Prostate gland (tissue), 2 donors: Measurements from ENCODE around the gene PIEZO2. TPM values are rescaled to one million over a fixed set of nuclear protein-coding genes. Genes with fewer than 3 reads are reported as not detected.

Source experiments
- DNase-seq: peaks from one replicate; pipeline ENCODE4 v3.0.0-alpha.2; 2019; ENCODE audit warnings: low spot score
- H3K27ac ChIP-seq, 2 donors: fragments of 200-600 bp; sonication (generic); 2 replicates each; pipeline ENCODE4 v1.5.1; 2017 to 2019
- H3K27me3 ChIP-seq: fragments of 200-600 bp; sonication (generic); replicated peaks from 2 replicates; pipeline ENCODE4 v1.5.1; 2019; ENCODE audit not compliant: insufficient read depth
- H3K36me3 ChIP-seq, 2 donors: fragments of 200-600 bp; sonication (generic); 1 replicate in 1 of 2; 2 replicates in 1 of 2; pipeline versions ENCODE4 v1.5.1 to v1.8.1; 2017 to 2019
- H3K4me1 ChIP-seq: fragments of 200-600 bp; sonication (generic); replicated peaks from 2 replicates; pipeline ENCODE4 v1.5.1; 2019
- H3K4me3 ChIP-seq, 2 donors: fragments of 200-600 bp; sonication (generic); 2 replicates each; pipeline ENCODE4 v1.5.1; 2017 to 2019
- H3K9me3 ChIP-seq: fragments of 200-600 bp; sonication (generic); 2 replicates; pipeline ENCODE4 v1.5.1; 2017
- CTCF ChIP-seq, 4 experiments: fragments of 200-600 bp in 2 of 4; fragments of 450-650 bp in 2 of 4; sonication (generic) in 2 of 4; IDR thresholded peaks; 1 replicate in 3 of 4; 2 replicates in 1 of 4; pipeline ENCODE4 v1.5.1; 2016 to 2019; ENCODE audit warnings: antibody characterized with exemption in 4 of 4, mild to moderate bottlenecking in 2 of 4, moderate library complexity in 2 of 4
- POLR2A ChIP-seq: fragments of 450-650 bp; IDR thresholded peaks from one replicate; pipeline ENCODE4 v1.6.1; 2016; ENCODE audit warnings: antibody characterized with exemption, mild to moderate bottlenecking
- POLR2AphosphoS5 ChIP-seq: sonication (generic); formaldehyde crosslinking; IDR thresholded peaks from one replicate; pipeline ENCODE4 v1.6.1; 2017; ENCODE audit warnings: antibody characterized with exemption
- WGBS: methylation state at CpG from one replicate; pipeline ENCODE4 v1.1.5; 2018; 5-methylcytosine and 5-hydroxymethylcytosine counted together
- intact Hi-C: fragments of 100-400 bp; cut with DNase I; formaldehyde crosslinking; loops from one replicate; pipeline ENCODE4 v1.14.2; 2022
- total RNA-seq, 2 donors: library from RNA; depleted of rRNA; stranded (reverse); fragments of >200 nt; gene quantifications; one replicate each; pipeline ENCODE4 v1.1.0, GENCODE V29; 2016

PIEZO2 gene
- total RNA-seq, 2 donors from 2014 or later, result 4.1 to 19.0 TPM

GRCh38 chr18:10760986-10761385, 388.4 kb downstream of the PIEZO2 start:
- no peaks in the 10 kb centered on the region for H3K27me3 ChIP-seq
- no peak for DNase-seq
- H3K4me1 ChIP-seq, result no peaks in the 10 kb centered on the region
- TF ChIP-seq POLR2A (no peak), CTCF (IDR thresholded peaks at IDR 0.05) (no peak), POLR2AphosphoS5 (no peak)
- 95% methylated on average over 5 of the region's 5 CpGs for WGBS
- H3K4me3 ChIP-seq, result no peak overlapping the region
- intact Hi-C loops, result no loop called here
- no peaks in the 10 kb centered on the region for H3K36me3 ChIP-seq
- no peaks in the 10 kb centered on the region for H3K9me3 ChIP-seq
- no peak overlapping the region for H3K27ac ChIP-seq

GRCh38 chr18:10759241-10759640, 390.1 kb downstream of the PIEZO2 start:
- WGBS, result 77% methylated on average over 7 of the region's 7 CpGs
- H3K9me3 ChIP-seq, result no peaks in the 10 kb centered on the region
- no peak overlapping the region for H3K27ac ChIP-seq
- H3K27me3 ChIP-seq, result no peaks in the 10 kb centered on the region
- TF ChIP-seq POLR2A, result no peak
- TF ChIP-seq CTCF (IDR thresholded peaks at IDR 0.05), result no peak
- TF ChIP-seq POLR2AphosphoS5, result no peak
- H3K4me1 ChIP-seq, result no peaks in the 10 kb centered on the region
- no peak overlapping the region for H3K4me3 ChIP-seq
- no peaks in the 10 kb centered on the region for H3K36me3 ChIP-seq
- intact Hi-C loops, result no loop called here
- DNase-seq, result no peak

GRCh38 chr18:10757946-10758345, 391.4 kb downstream of the PIEZO2 start:
- no peak overlapping the region for H3K27ac ChIP-seq
- no peaks in the 10 kb centered on the region for H3K4me1 ChIP-seq
- intact Hi-C loops, result no loop called here
- no peak for DNase-seq
- H3K9me3 ChIP-seq, result no peaks in the 10 kb centered on the region
- H3K4me3 ChIP-seq, result no peak overlapping the region
- 95% methylated on average over 6 of the region's 6 CpGs for WGBS
- H3K27me3 ChIP-seq, result no peaks in the 10 kb centered on the region
- TF ChIP-seq CTCF (IDR thresholded peaks at IDR 0.05), result no peak
- no peak for TF ChIP-seq POLR2A
- no peaks in the 10 kb centered on the region for H3K36me3 ChIP-seq

- DNase-seq, result no peak
- Histone ChIP-seq H3K4me1 (no peaks in the 10 kb centered on the region), H3K27me3 (no peaks in the 10 kb centered on the region), H3K27ac (no peak overlapping the region), H3K9me3 (no peaks in the 10 kb centered on the region), H3K4me3 (no peak overlapping the region), H3K36me3 (no peaks in the 10 kb centered on the region)
- intact Hi-C loops, result no loop called here
- no peak for TF ChIP-seq POLR2A
- no peak for TF ChIP-seq POLR2AphosphoS5
- TF ChIP-seq CTCF (IDR thresholded peaks at IDR 0.05), result no peak
Measured at GRCh38 chr18:10757349-10757748, 392.0 kb downstream of the PIEZO2 start.

GRCh38 chr18:10755855-10756254, 393.5 kb downstream of the PIEZO2 start:
- WGBS, result 82% methylated on average over 1 of the region's 1 CpG
- TF ChIP-seq POLR2A (no peak), CTCF (IDR thresholded peaks at IDR 0.05) (no peak), POLR2AphosphoS5 (no peak)
- Histone ChIP-seq H3K4me1 (no peaks in the 10 kb centered on the region), H3K4me3 (no peak overlapping the region), H3K27ac (no peak overlapping the region), H3K27me3 (no peaks in the 10 kb centered on the region), H3K36me3 (no peaks in the 10 kb centered on the region), H3K9me3 (no peaks in the 10 kb centered on the region)
- intact Hi-C loops, result no loop called here
- no peak for DNase-seq
